ENCODE data around the gene TRPC4AP. TPM values are rescaled to one million over a fixed set of nuclear protein-coding genes. Genes with fewer than 3 reads are reported as not detected.

Gene TRPC4AP
- total RNA-seq, 1 donor from 2014 or later = 118 TPM

GRCh38 chr20:35104685-35105295, 12.2 kb upstream of the TRPC4AP start:
- no peak for TF ChIP-seq CTCF (IDR thresholded peaks at IDR 0.05)
- Mint-ChIP-seq H3K27ac (ENCODE audit: unreplicated experiment) (no peak overlapping the region), H3K9me3 (ENCODE audit: low read depth) (no peaks in the 10 kb centered on the region), H3K36me3 (ENCODE audit: low read depth) (no peaks in the 10 kb centered on the region), H3K27me3 (ENCODE audit: low read depth) (peaks cover 2% of the 10 kb centered on the region), H3K4me1 (ENCODE audit: low read depth) (no peaks in the 10 kb centered on the region), H3K4me3 (ENCODE audit: unreplicated experiment) (no peak overlapping the region)
- no peak for DNase-seq (ENCODE audit: low spot score)

- no peak overlapping the region for H3K4me3 Mint-ChIP-seq (ENCODE audit: unreplicated experiment)
- no peaks in the 10 kb centered on the region for H3K36me3 Mint-ChIP-seq (ENCODE audit: low read depth)
- TF ChIP-seq CTCF (IDR thresholded peaks at IDR 0.05) = no peak
- H3K4me1 Mint-ChIP-seq (ENCODE audit: low read depth) = peaks cover 3% of the 10 kb centered on the region
- DNase-seq (ENCODE audit: low spot score) = no peak
- H3K9me3 Mint-ChIP-seq (ENCODE audit: low read depth) = no peaks in the 10 kb centered on the region
- no peak overlapping the region for H3K27ac Mint-ChIP-seq (ENCODE audit: unreplicated experiment)
- H3K27me3 Mint-ChIP-seq (ENCODE audit: low read depth) = peaks cover 2% of the 10 kb centered on the region
These were observed 9.0 kb upstream of the TRPC4AP start for GRCh38 chr20:35101620-35102019.

GRCh38 chr20:35093267-35093884, 769 bp upstream of the TRPC4AP start:
- Mint-ChIP-seq H3K27ac (ENCODE audit: unreplicated experiment) (peak overlapping the region; percentile 100), H3K4me1 (ENCODE audit: low read depth) (peaks cover 44% of the 10 kb centered on the region), H3K27me3 (ENCODE audit: low read depth) (no peaks in the 10 kb centered on the region), H3K9me3 (ENCODE audit: low read depth) (no peaks in the 10 kb centered on the region), H3K36me3 (ENCODE audit: low read depth) (peaks cover 4% of the 10 kb centered on the region), H3K4me3 (ENCODE audit: unreplicated experiment) (peak overlapping the region; percentile 96)
- no peak for DNase-seq (ENCODE audit: low spot score)
- no peak for TF ChIP-seq CTCF (IDR thresholded peaks at IDR 0.05)

GRCh38 chr20:35091816-35092523, 637 bp downstream of the TRPC4AP start:
- Mint-ChIP-seq H3K4me3 (ENCODE audit: unreplicated experiment) (peak overlapping the region; percentile 96), H3K27ac (ENCODE audit: unreplicated experiment) (peak overlapping the region; percentile 100), H3K4me1 (ENCODE audit: low read depth) (peaks cover 56% of the 10 kb centered on the region), H3K9me3 (ENCODE audit: low read depth) (no peaks in the 10 kb centered on the region), H3K36me3 (ENCODE audit: low read depth) (peaks cover 4% of the 10 kb centered on the region), H3K27me3 (ENCODE audit: low read depth) (no peaks in the 10 kb centered on the region)
- no peak for DNase-seq (ENCODE audit: low spot score)
- no peak for TF ChIP-seq CTCF (IDR thresholded peaks at IDR 0.05)

- Mint-ChIP-seq H3K27me3 (ENCODE audit: low read depth) (no peaks in the 10 kb centered on the region), H3K36me3 (ENCODE audit: low read depth) (peaks cover 6% of the 10 kb centered on the region)
- no peak for DNase-seq (ENCODE audit: low spot score)
These were observed 4.1 kb downstream of the TRPC4AP start for GRCh38 chr20:35088231-35089145.

More at GRCh38 chr20:35088231-35089145, 4.1 kb downstream of the TRPC4AP start:
- peaks cover 50% of the 10 kb centered on the region for H3K4me1 Mint-ChIP-seq (ENCODE audit: low read depth)
- no peak overlapping the region for H3K4me3 Mint-ChIP-seq (ENCODE audit: unreplicated experiment)
- H3K27ac Mint-ChIP-seq (ENCODE audit: unreplicated experiment) = peak overlapping the region; percentile 76
- no peaks in the 10 kb centered on the region for H3K9me3 Mint-ChIP-seq (ENCODE audit: low read depth)
- no peak for TF ChIP-seq CTCF (IDR thresholded peaks at IDR 0.05)
